Caco-2 (cell line): ENCODE measurements around the gene DDR2. TPM values are rescaled to one million over a fixed set of nuclear protein-coding genes. Genes with fewer than 3 reads are reported as not detected.

ENCODE experiments used
- BruUV-seq: library from RNA; stranded (reverse); fragments of 400-500 nt; replicated peaks from 2 replicates; lab custom pipeline; 2021; lab: Mats Ljungman, UMichigan
- CTCF ChIA-PET: fragments of 300-600 bp; sonication (Branson Sonifier 250); formaldehyde crosslinking; loops from one replicate; lab custom pipeline; 2022; ENCODE audit warnings: antibody characterized with exemption; lab: Charles Lee
- POLR2A ChIA-PET: fragments of 300-600 bp; sonication (Branson Sonifier 250); formaldehyde crosslinking; loops from one replicate; lab custom pipeline; 2022; ENCODE audit warnings: antibody characterized with exemption; lab: Charles Lee
- DNase-seq, 2 experiments: peaks; one replicate each; pipeline versions ENCODE4 v3.0.0 to v3.0.0-alpha.2; 2020 to 2022
- H3K27me3 ChIP-seq: replicated peaks from 2 replicates; pipeline ENCODE4 v1.6.0; 2011; ENCODE audit warnings: low read length; ENCODE audit not compliant: control insufficient read depth, insufficient read depth
- H3K36me3 ChIP-seq: 2 replicates; pipeline ENCODE4 v1.5.1; 2011; ENCODE audit warnings: low read length; ENCODE audit not compliant: control insufficient read depth, insufficient read depth
- H3K4me1 ChIP-seq: fragments of 250-450 bp; sonication (Bioruptor Pico); 2 replicates; pipeline ENCODE4 v1.5.1; 2020; ENCODE audit warnings: mild to moderate bottlenecking
- H3K4me3 ChIP-seq: 2 replicates; pipeline ENCODE4 v1.5.1; 2011; ENCODE audit warnings: low read depth, mild to moderate bottlenecking, control low read depth, low read length
- H3K9me3 ChIP-seq: fragments of 250-450 bp; sonication (Bioruptor Pico); 2 replicates; pipeline ENCODE4 v1.5.1; 2020; ENCODE audit warnings: mild to moderate bottlenecking, moderate library complexity
- H3K27ac Mint-ChIP-seq: one replicate; pipeline ENCODE4 v1.8.0; 2022; ENCODE audit warnings: mixed read lengths; ENCODE audit not compliant: unreplicated experiment
- H3K27me3 Mint-ChIP-seq: one replicate; pipeline ENCODE4 v1.8.0; 2022; ENCODE audit warnings: mixed read lengths; ENCODE audit not compliant: insufficient read depth, unreplicated experiment
- H3K36me3 Mint-ChIP-seq: one replicate; pipeline ENCODE4 v1.8.0; 2022; ENCODE audit warnings: mild to moderate bottlenecking, mixed read lengths; ENCODE audit not compliant: insufficient read depth, unreplicated experiment
- H3K4me1 Mint-ChIP-seq: one replicate; pipeline ENCODE4 v1.8.0; 2022; ENCODE audit warnings: low read depth, mixed read lengths; ENCODE audit not compliant: unreplicated experiment
- H3K4me3 Mint-ChIP-seq: one replicate; pipeline ENCODE4 v1.8.0; 2022; ENCODE audit warnings: mild to moderate bottlenecking, moderate library complexity, mixed read lengths; ENCODE audit not compliant: unreplicated experiment
- H3K9me3 Mint-ChIP-seq: one replicate; pipeline ENCODE4 v1.8.0; 2022; ENCODE audit warnings: mixed read lengths; ENCODE audit not compliant: unreplicated experiment
- intact Hi-C: fragments of 100-400 bp; cut with micrococcal nuclease; formaldehyde crosslinking; loops from one replicate; pipeline ENCODE4 v1.10.0; 2022; ENCODE audit not compliant: unreplicated experiment
- total RNA-seq: library from RNA; stranded (reverse); gene quantifications from 2 replicates; pipeline ENCODE4 v1.2.3, GENCODE V29; 2022
- TF ChIP-seq, protein P1 (sequence below), 2 experiments: fragments of 200-600 bp in 1 of 2; IDR thresholded peaks; 1 replicate in 1 of 2; 2 replicates in 1 of 2; pipeline versions ENCODE4 v1.5.1 to v1.8.0; 2011 to 2022; ENCODE audit warnings: antibody characterized with exemption in 1 of 2, control low read depth in 1 of 2, inconsistent platforms in 1 of 2, low read depth in 1 of 2, low read length in 1 of 2, mild to moderate bottlenecking in 1 of 2, moderate library complexity in 1 of 2; ENCODE audit not compliant: insufficient read depth in 1 of 2, severe bottlenecking in 1 of 2, unreplicated experiment in 1 of 2

The DDR2 gene
- total RNA-seq, 1 experiment from 2014 or later = 0.73 TPM

DNA sequence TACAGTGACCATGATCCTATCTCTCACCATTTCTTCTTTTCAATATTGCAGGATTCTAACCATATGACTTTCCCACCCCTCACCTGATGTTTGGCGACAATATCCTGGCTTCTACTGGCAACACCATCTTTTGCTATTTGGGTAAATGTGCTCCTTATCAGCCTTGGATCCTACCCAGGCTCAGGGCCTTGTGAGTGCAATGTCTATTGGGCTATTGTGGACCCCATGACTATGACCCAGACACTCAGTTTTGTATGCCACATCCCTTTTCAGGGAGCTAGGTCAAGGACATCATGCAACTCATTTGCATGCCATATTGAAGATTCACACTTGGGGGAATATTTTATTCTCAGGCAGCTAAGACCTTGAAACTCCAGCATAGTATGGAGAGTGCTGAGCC, 67.9 kb downstream of the DDR2 start:
- POLR2A ChIA-PET = no interaction called here
- no peaks in the 10 kb centered on the region for H3K27me3 Mint-ChIP-seq
- BruUV-seq = no TSS peak
- Histone ChIP-seq H3K27me3 (no peaks in the 10 kb centered on the region), H3K9me3 (no peaks in the 10 kb centered on the region), H3K4me1 (0 out of 2 replicates have a peak, but pooled peaks cover 7% of the 10 kb centered on the region), H3K36me3 (no peaks in the 10 kb centered on the region), H3K4me3 (no peak overlapping the region)
- H3K4me1 Mint-ChIP-seq = peaks cover 12% of the 10 kb centered on the region
- no peak overlapping the region for H3K27ac Mint-ChIP-seq
- H3K9me3 Mint-ChIP-seq = no peaks in the 10 kb centered on the region
- intact Hi-C loops = no loop called here
- CTCF ChIA-PET = no interaction called here
- H3K4me3 Mint-ChIP-seq = no peak overlapping the region
- TF ChIP-seq, protein P1, sequence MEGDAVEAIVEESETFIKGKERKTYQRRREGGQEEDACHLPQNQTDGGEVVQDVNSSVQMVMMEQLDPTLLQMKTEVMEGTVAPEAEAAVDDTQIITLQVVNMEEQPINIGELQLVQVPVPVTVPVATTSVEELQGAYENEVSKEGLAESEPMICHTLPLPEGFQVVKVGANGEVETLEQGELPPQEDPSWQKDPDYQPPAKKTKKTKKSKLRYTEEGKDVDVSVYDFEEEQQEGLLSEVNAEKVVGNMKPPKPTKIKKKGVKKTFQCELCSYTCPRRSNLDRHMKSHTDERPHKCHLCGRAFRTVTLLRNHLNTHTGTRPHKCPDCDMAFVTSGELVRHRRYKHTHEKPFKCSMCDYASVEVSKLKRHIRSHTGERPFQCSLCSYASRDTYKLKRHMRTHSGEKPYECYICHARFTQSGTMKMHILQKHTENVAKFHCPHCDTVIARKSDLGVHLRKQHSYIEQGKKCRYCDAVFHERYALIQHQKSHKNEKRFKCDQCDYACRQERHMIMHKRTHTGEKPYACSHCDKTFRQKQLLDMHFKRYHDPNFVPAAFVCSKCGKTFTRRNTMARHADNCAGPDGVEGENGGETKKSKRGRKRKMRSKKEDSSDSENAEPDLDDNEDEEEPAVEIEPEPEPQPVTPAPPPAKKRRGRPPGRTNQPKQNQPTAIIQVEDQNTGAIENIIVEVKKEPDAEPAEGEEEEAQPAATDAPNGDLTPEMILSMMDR (IDR thresholded peaks at IDR 0.05; ENCODE audit: insufficient read depth in 1 of 2, low read depth in 1 of 2, low read length in 1 of 2, severe bottlenecking in 1 of 2, unreplicated experiment in 1 of 2) = no peak
- no peak for DNase-seq
- no peaks in the 10 kb centered on the region for H3K36me3 Mint-ChIP-seq

DNA sequence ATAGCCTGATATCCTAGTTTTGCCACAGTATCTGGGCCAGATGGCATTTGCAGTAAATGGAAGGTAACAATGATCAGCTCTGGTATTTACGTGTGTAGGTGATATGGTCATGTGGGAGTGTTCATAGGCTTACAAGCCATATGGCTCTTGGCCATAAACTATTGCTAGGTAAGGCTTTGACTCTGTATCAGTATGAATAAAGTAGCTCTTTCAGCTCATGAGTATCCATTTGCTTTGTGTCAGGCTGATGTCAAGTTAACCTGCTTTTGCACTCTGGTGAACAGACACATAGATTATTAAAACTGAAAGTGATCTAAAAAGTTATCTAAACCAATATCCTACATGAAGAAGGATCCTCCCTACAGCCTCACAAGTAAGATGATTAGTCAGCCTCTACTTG, 69.0 kb downstream of the DDR2 start:
- CTCF ChIA-PET = no interaction called here

DNA sequence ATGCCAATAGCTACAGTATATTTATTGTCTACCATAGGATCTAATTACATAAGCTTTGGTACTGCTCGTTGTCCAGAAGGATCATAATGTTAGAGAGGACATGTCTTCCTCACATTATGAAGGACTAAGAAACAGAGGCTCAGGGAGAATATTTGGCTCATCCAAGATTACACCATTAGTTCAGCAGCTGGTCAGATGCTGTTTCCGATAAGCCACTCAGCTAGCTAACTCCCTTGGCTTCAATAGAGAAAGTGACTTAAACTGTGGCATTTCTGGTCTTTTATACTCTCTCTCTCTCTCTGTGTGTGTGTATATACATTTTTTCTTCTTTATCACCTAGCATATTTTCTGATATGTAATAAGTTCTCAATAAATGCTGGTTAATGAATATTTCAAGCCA, 70.4 kb downstream of the DDR2 start:
- DNase-seq = no peak
- Histone ChIP-seq H3K36me3 (no peaks in the 10 kb centered on the region), H3K4me1 (no peaks in the 10 kb centered on the region), H3K27me3 (no peaks in the 10 kb centered on the region), H3K4me3 (no peak overlapping the region), H3K9me3 (no peaks in the 10 kb centered on the region)
- ChIA-PET CTCF (no interaction called here), POLR2A (no interaction called here)
- H3K27ac Mint-ChIP-seq = no peak overlapping the region
- H3K9me3 Mint-ChIP-seq = no peaks in the 10 kb centered on the region
- intact Hi-C loops = no loop called here
- no TSS peak for BruUV-seq
- no peaks in the 10 kb centered on the region for H3K36me3 Mint-ChIP-seq
- no peaks in the 10 kb centered on the region for H3K27me3 Mint-ChIP-seq
- TF ChIP-seq, protein P1 (IDR thresholded peaks at IDR 0.05; ENCODE audit: insufficient read depth in 1 of 2, low read depth in 1 of 2, low read length in 1 of 2, severe bottlenecking in 1 of 2, unreplicated experiment in 1 of 2) = no peak
- H3K4me1 Mint-ChIP-seq = no peaks in the 10 kb centered on the region
- H3K4me3 Mint-ChIP-seq = no peak overlapping the region

More for the DNA sequence above, 69.0 kb downstream of the DDR2 start:
- no peaks in the 10 kb centered on the region for H3K9me3 Mint-ChIP-seq
- no peak overlapping the region for H3K4me3 Mint-ChIP-seq
- H3K36me3 Mint-ChIP-seq = no peaks in the 10 kb centered on the region
- Histone ChIP-seq H3K9me3 (no peaks in the 10 kb centered on the region), H3K36me3 (no peaks in the 10 kb centered on the region), H3K4me1 (0 out of 2 replicates have a peak, but pooled peaks cover 6% of the 10 kb centered on the region), H3K4me3 (no peak overlapping the region), H3K27me3 (no peaks in the 10 kb centered on the region)
- TF ChIP-seq, protein P1 (IDR thresholded peaks at IDR 0.05; ENCODE audit: insufficient read depth in 1 of 2, low read depth in 1 of 2, low read length in 1 of 2, severe bottlenecking in 1 of 2, unreplicated experiment in 1 of 2) = no peak
- intact Hi-C loops = no loop called here
- no TSS peak for BruUV-seq
- POLR2A ChIA-PET = interaction anchor here (0.6 kb wide), 1 partner anchor 291 kb away, joined by 3 read pairs; no protein-coding TSS in a partner anchor
- no peaks in the 10 kb centered on the region for H3K27me3 Mint-ChIP-seq
- H3K27ac Mint-ChIP-seq = no peak overlapping the region
- no peak for DNase-seq
- H3K4me1 Mint-ChIP-seq = peaks cover 7% of the 10 kb centered on the region
